HEK293 (cell line): ENCODE measurements around the gene HTR2A.

Experiments
- CTCF ChIA-PET: fragments of 350-600 bp; formaldehyde crosslinking; extraction: SDS; loops from one replicate; lab custom pipeline; 2021; ENCODE audit warnings: antibody characterized with exemption; lab: Yijun Ruan, JAX
- POLR2A ChIA-PET: fragments of 300-600 bp; formaldehyde crosslinking; extraction: SDS; loops from one replicate; lab custom pipeline; 2020; ENCODE audit warnings: antibody characterized with exemption, inconsistent platforms; lab: Yijun Ruan, JAX
- H3K27ac ChIP-seq: fragments of 200-500 bp; sonication (Bioruptor generic); 2 replicates; pipeline ENCODE4 v1.5.1; 2014; ENCODE audit warnings: low read depth, low read length, control low read depth, inconsistent platforms; ENCODE audit errors: extremely low read depth
- H3K36me3 ChIP-seq, 2 experiments: fragments of 200-500 bp in 1 of 2; sonication (Bioruptor generic) in 1 of 2; 1 replicate in 1 of 2; 2 replicates in 1 of 2; pipeline ENCODE4 v1.5.1; 2014 to 2017; ENCODE audit warnings: inconsistent platforms in 2 of 2, low read length in 2 of 2; ENCODE audit not compliant: control insufficient read depth in 2 of 2, insufficient read depth in 1 of 2
- H3K4me1 ChIP-seq: fragments of 200-500 bp; sonication (Bioruptor generic); 2 replicates; pipeline ENCODE4 v1.5.1; 2014; ENCODE audit warnings: mild to moderate bottlenecking, low read length, inconsistent platforms; ENCODE audit not compliant: control insufficient read depth, insufficient read depth
- H3K4me3 ChIP-seq: 2 replicates; pipeline ENCODE4 v1.5.1; 2011; ENCODE audit warnings: low read depth, mild to moderate bottlenecking, control low read depth, low read length, moderate library complexity
- H3K9me3 ChIP-seq: fragments of 200-500 bp; sonication (Bioruptor generic); 2 replicates; pipeline ENCODE4 v1.5.1; 2014; ENCODE audit warnings: low read depth, low read length, inconsistent platforms; ENCODE audit not compliant: control insufficient read depth, insufficient read depth
- KLF10 ChIP-seq: fragments of 450-650 bp; IDR thresholded peaks from 2 replicates; pipeline ENCODE4 v1.5.1; 2018; ENCODE audit warnings: missing biosample characterization, mild to moderate bottlenecking, missing genetic modification characterization
- TSHZ1 ChIP-seq: fragments of 450-650 bp; formaldehyde crosslinking; IDR thresholded peaks from 2 replicates; pipeline ENCODE4 v1.5.1; 2016; ENCODE audit warnings: missing biosample characterization, missing genetic modification characterization, borderline replicate concordance
- YY2 ChIP-seq: fragments of 450-650 bp; formaldehyde crosslinking; IDR thresholded peaks from 2 replicates; pipeline ENCODE4 v1.5.1; 2016; ENCODE audit warnings: missing biosample characterization, missing genetic modification characterization
- ZBTB17 ChIP-seq: fragments of 450-650 bp; formaldehyde crosslinking; IDR thresholded peaks from 2 replicates; pipeline ENCODE4 v1.5.1; 2016; ENCODE audit warnings: missing biosample characterization, missing genetic modification characterization
- ZBTB21 ChIP-seq: fragments of 450-650 bp; formaldehyde crosslinking; IDR thresholded peaks from 2 replicates; pipeline ENCODE4 v1.5.1; 2017; ENCODE audit warnings: missing biosample characterization, missing genetic modification characterization
- ZIC2 ChIP-seq: fragments of 450-650 bp; formaldehyde crosslinking; IDR thresholded peaks from 2 replicates; pipeline ENCODE4 v1.5.1; 2016; ENCODE audit warnings: missing biosample characterization, missing genetic modification characterization
- ZNF132 ChIP-seq: fragments of 450-650 bp; formaldehyde crosslinking; IDR thresholded peaks from 2 replicates; pipeline ENCODE4 v1.5.1; 2017; ENCODE audit warnings: missing biosample characterization, missing genetic modification characterization, borderline replicate concordance
- ZNF155 ChIP-seq: fragments of 450-650 bp; formaldehyde crosslinking; IDR thresholded peaks from 2 replicates; pipeline ENCODE4 v1.5.1; 2016; ENCODE audit warnings: missing biosample characterization, missing genetic modification characterization
- ZNF169 ChIP-seq: fragments of 450-650 bp; formaldehyde crosslinking; IDR thresholded peaks from 2 replicates; pipeline ENCODE4 v1.5.1; 2016; ENCODE audit warnings: missing biosample characterization, missing genetic modification characterization
- ZNF211 ChIP-seq: fragments of 450-650 bp; formaldehyde crosslinking; IDR thresholded peaks from 2 replicates; pipeline ENCODE4 v1.5.1; 2016; ENCODE audit warnings: low read depth, missing biosample characterization, missing genetic modification characterization
- ZNF221 ChIP-seq: fragments of 450-650 bp; formaldehyde crosslinking; IDR thresholded peaks from 2 replicates; pipeline ENCODE4 v1.5.1; 2017; ENCODE audit warnings: missing biosample characterization, missing genetic modification characterization, borderline replicate concordance
- ZNF341 ChIP-seq: fragments of 450-650 bp; formaldehyde crosslinking; IDR thresholded peaks from 2 replicates; pipeline ENCODE4; 2016; ENCODE audit warnings: low read depth, missing biosample characterization, missing genetic modification characterization
- ZNF391 ChIP-seq: fragments of 450-650 bp; formaldehyde crosslinking; IDR thresholded peaks from 2 replicates; pipeline ENCODE4 v1.5.1; 2016; ENCODE audit warnings: low read depth, missing biosample characterization, missing genetic modification characterization, borderline replicate concordance
- ZNF394 ChIP-seq: fragments of 450-650 bp; formaldehyde crosslinking; IDR thresholded peaks from 2 replicates; pipeline ENCODE4 v1.5.1; 2016; ENCODE audit warnings: missing biosample characterization, missing genetic modification characterization, mild to moderate bottlenecking, moderate library complexity, borderline replicate concordance
- ZNF423 ChIP-seq: fragments of 450-650 bp; formaldehyde crosslinking; IDR thresholded peaks from 2 replicates; pipeline ENCODE4 v1.5.1; 2016; ENCODE audit warnings: missing biosample characterization, missing genetic modification characterization
- ZNF426 ChIP-seq: fragments of 450-650 bp; formaldehyde crosslinking; IDR thresholded peaks from 2 replicates; pipeline ENCODE4 v1.5.1; 2017; ENCODE audit warnings: missing biosample characterization, missing genetic modification characterization, mild to moderate bottlenecking, inconsistent platforms, moderate library complexity
- ZNF513 ChIP-seq: fragments of 450-650 bp; IDR thresholded peaks from 2 replicates; pipeline ENCODE4 v1.5.1; 2018; ENCODE audit warnings: missing biosample characterization, missing genetic modification characterization
- ZNF571 ChIP-seq: fragments of 450-650 bp; formaldehyde crosslinking; IDR thresholded peaks from 2 replicates; pipeline ENCODE4 v1.5.0; 2017; ENCODE audit warnings: missing biosample characterization, missing genetic modification characterization
- ZNF624 ChIP-seq: fragments of 450-650 bp; formaldehyde crosslinking; IDR thresholded peaks from 2 replicates; pipeline ENCODE4 v1.5.1; 2017; ENCODE audit warnings: missing biosample characterization, missing genetic modification characterization
- ZNF704 ChIP-seq: fragments of 450-650 bp; formaldehyde crosslinking; IDR thresholded peaks from 2 replicates; pipeline ENCODE4 v1.5.1; 2016; ENCODE audit warnings: missing biosample characterization, missing genetic modification characterization

HTR2A gene

GRCh38 chr13:46896341-46897137 lies at the start of gene HTR2A:
Gene HTR2A (minus strand): TSS chr13:46897053. CDS start chr13:46895906, 1,147 bp downstream.
- Histone ChIP-seq H3K4me1 (no peaks in the 10 kb centered on the region), H3K9me3 (no peaks in the 10 kb centered on the region), H3K36me3 (no peaks in the 10 kb centered on the region), H3K4me3 (no peak within 1 kb of the TSS), H3K27ac (no peak within 1 kb of the TSS)
- no peak for TF ChIP-seq ZNF426 (tag by site-specific recombination)
- no peak for TF ChIP-seq ZNF394 (tag by site-specific recombination)
- TF ChIP-seq ZIC2 (tag by site-specific recombination): peak; percentile 74
- ChIA-PET CTCF (interaction anchor here (0.6 kb wide), 1 partner anchor 94 kb away, joined by 3 read pairs; no protein-coding TSS in a partner anchor), POLR2A (no interaction called here)

- Histone ChIP-seq H3K4me3 (no peak overlapping the region), H3K27ac (no peak overlapping the region), H3K36me3 (no peaks in the 10 kb centered on the region), H3K9me3 (no peaks in the 10 kb centered on the region), H3K4me1 (no peaks in the 10 kb centered on the region)
- TF ChIP-seq TSHZ1 (tag by site-specific recombination) (no peak), ZNF391 (no peak), ZNF341 (no peak), ZNF221 (tag by site-specific recombination) (no peak), ZNF132 (tag by site-specific recombination) (no peak), ZNF211 (tag by site-specific recombination) (no peak), ZNF155 (tag by site-specific recombination) (no peak), KLF10 (tag by site-specific recombination) (no peak), ZNF423 (tag by site-specific recombination) (no peak), ZBTB21 (tag by site-specific recombination) (no peak), ZBTB17 (tag by site-specific recombination) (no peak), YY2 (tag by site-specific recombination) (no peak), ZNF513 (tag by site-specific recombination) (no peak), ZNF571 (tag by site-specific recombination) (no peak), ZNF624 (no peak), ZNF169 (tag by site-specific recombination) (no peak), ZNF704 (tag by site-specific recombination) (no peak)
- CTCF ChIA-PET: no interaction called here
- POLR2A ChIA-PET: no interaction called here
These were observed 39.7 kb upstream of the HTR2A start for GRCh38 chr13:46936525-46936924.
